SH-SY5Y (cell line): ENCODE data around the gene CDC20.

ENCODE experiments used
- GATA2 ChIP-seq: IDR thresholded peaks from 2 replicates; pipeline ENCODE4 v1.6.1; 2011; ENCODE audit warnings: mild to moderate bottlenecking, low read depth, low read length
- GATA3 ChIP-seq: IDR thresholded peaks from 2 replicates; pipeline ENCODE4 v1.6.1; 2011; ENCODE audit warnings: low read depth, mild to moderate bottlenecking, low read length, moderate library complexity

DNA sequence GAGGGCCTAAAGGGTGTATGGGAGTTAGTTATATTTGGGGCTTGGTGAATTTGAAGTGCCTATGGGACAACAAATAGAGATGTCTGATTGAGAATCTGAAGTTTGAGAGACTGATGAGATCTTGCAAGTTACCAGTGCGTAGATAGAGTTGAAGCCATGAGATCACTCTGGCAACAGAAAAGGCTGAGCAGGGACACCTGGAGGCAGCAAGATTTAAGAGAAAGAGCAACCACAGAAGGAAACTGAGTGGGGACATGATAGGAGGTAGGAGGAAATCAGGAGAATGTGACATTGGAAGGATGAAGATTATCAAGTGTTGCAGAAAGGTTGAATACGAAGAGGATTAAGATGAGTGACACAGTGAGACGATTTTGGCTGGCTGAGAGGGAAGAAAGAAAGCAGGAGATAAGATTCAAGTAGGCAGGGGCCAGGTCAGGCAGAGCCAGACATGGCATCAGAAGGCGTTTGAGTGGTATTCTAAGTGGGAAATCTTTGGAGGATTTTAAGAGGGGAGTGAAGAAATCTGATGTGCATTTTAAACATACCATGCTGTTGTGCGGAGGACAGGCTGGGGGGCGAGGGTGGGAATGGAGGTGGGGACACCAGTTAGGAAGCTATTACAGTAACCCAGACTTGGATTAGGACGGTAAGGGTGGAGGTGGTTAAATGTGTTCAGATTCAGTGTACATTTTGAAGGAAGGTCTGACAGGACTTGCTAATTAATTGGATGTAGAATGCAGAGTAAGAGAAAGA lies 24.2 kb upstream of the CDC20 start:
- TF ChIP-seq GATA3 (no peak), GATA2 (no peak)
